ENCODE measurements around the gene AOPEP. TPM values are rescaled to one million over a fixed set of nuclear protein-coding genes. Genes with fewer than 3 reads are reported as not detected.

AOPEP gene
- total RNA-seq, 1 donor from 2014 or later: 22.1 TPM

- Mint-ChIP-seq H3K36me3 (ENCODE audit: low read depth, unreplicated experiment) (peaks cover 6% of the 10 kb centered on the region), H3K27ac (ENCODE audit: unreplicated experiment) (no peak overlapping the region), H3K4me1 (ENCODE audit: unreplicated experiment) (no peaks in the 10 kb centered on the region), H3K4me3 (ENCODE audit: unreplicated experiment) (no peak overlapping the region), H3K27me3 (ENCODE audit: unreplicated experiment) (no peaks in the 10 kb centered on the region), H3K9me3 (ENCODE audit: unreplicated experiment) (no peaks in the 10 kb centered on the region)
- no peak for TF ChIP-seq CTCF (IDR thresholded peaks at IDR 0.05; ENCODE audit: unreplicated experiment)
- no peak for DNase-seq (ENCODE audit: low spot score)
Measured at GRCh38 chr9:94794476-94795167, 68.1 kb downstream of the AOPEP start.

GRCh38 chr9:94796687-94797086, 70.2 kb downstream of the AOPEP start:
- Mint-ChIP-seq H3K9me3 (ENCODE audit: unreplicated experiment) (no peaks in the 10 kb centered on the region), H3K27ac (ENCODE audit: unreplicated experiment) (no peak overlapping the region), H3K27me3 (ENCODE audit: unreplicated experiment) (no peaks in the 10 kb centered on the region), H3K4me3 (ENCODE audit: unreplicated experiment) (no peak overlapping the region), H3K36me3 (ENCODE audit: low read depth, unreplicated experiment) (peaks cover 6% of the 10 kb centered on the region), H3K4me1 (ENCODE audit: unreplicated experiment) (no peaks in the 10 kb centered on the region)
- no peak for DNase-seq (ENCODE audit: low spot score)
- TF ChIP-seq CTCF (IDR thresholded peaks at IDR 0.05; ENCODE audit: unreplicated experiment): no peak

GRCh38 chr9:94798201-94798600, 71.7 kb downstream of the AOPEP start:
- Mint-ChIP-seq H3K27me3 (ENCODE audit: unreplicated experiment) (no peaks in the 10 kb centered on the region), H3K4me1 (ENCODE audit: unreplicated experiment) (no peaks in the 10 kb centered on the region), H3K27ac (ENCODE audit: unreplicated experiment) (no peak overlapping the region)

GRCh38 chr9:94798708-94799107, 72.2 kb downstream of the AOPEP start:
- no peak overlapping the region for H3K27ac Mint-ChIP-seq (ENCODE audit: unreplicated experiment)
- H3K27me3 Mint-ChIP-seq (ENCODE audit: unreplicated experiment): no peaks in the 10 kb centered on the region
- H3K4me1 Mint-ChIP-seq (ENCODE audit: unreplicated experiment): no peaks in the 10 kb centered on the region
- H3K36me3 Mint-ChIP-seq (ENCODE audit: low read depth, unreplicated experiment): no peaks in the 10 kb centered on the region
- H3K4me3 Mint-ChIP-seq (ENCODE audit: unreplicated experiment): no peak overlapping the region
- no peaks in the 10 kb centered on the region for H3K9me3 Mint-ChIP-seq (ENCODE audit: unreplicated experiment)
- TF ChIP-seq CTCF (IDR thresholded peaks at IDR 0.05; ENCODE audit: unreplicated experiment): no peak
- no peak for DNase-seq (ENCODE audit: low spot score)

More at GRCh38 chr9:94798201-94798600, 71.7 kb downstream of the AOPEP start:
- no peak for DNase-seq (ENCODE audit: low spot score)
- TF ChIP-seq CTCF (IDR thresholded peaks at IDR 0.05; ENCODE audit: unreplicated experiment): no peak
- no peaks in the 10 kb centered on the region for H3K36me3 Mint-ChIP-seq (ENCODE audit: low read depth, unreplicated experiment)
- H3K4me3 Mint-ChIP-seq (ENCODE audit: unreplicated experiment): no peak overlapping the region
- H3K9me3 Mint-ChIP-seq (ENCODE audit: unreplicated experiment): no peaks in the 10 kb centered on the region

GRCh38 chr9:94799578-94800264, 73.2 kb downstream of the AOPEP start:
- DNase-seq (ENCODE audit: low spot score): no peak
- no peak for TF ChIP-seq CTCF (IDR thresholded peaks at IDR 0.05; ENCODE audit: unreplicated experiment)
- Mint-ChIP-seq H3K4me3 (ENCODE audit: unreplicated experiment) (no peak overlapping the region), H3K27me3 (ENCODE audit: unreplicated experiment) (no peaks in the 10 kb centered on the region), H3K9me3 (ENCODE audit: unreplicated experiment) (no peaks in the 10 kb centered on the region), H3K36me3 (ENCODE audit: low read depth, unreplicated experiment) (no peaks in the 10 kb centered on the region), H3K27ac (ENCODE audit: unreplicated experiment) (no peak overlapping the region), H3K4me1 (ENCODE audit: unreplicated experiment) (no peaks in the 10 kb centered on the region)
